ENCODE results near the gene TRAF1. TPM values are rescaled to one million over a fixed set of nuclear protein-coding genes. Genes with fewer than 3 reads are reported as not detected.

Gene TRAF1
- total RNA-seq, 4 donors from 2014 or later, result 3.3 to 14.0 (median 8.8) TPM

DNA sequence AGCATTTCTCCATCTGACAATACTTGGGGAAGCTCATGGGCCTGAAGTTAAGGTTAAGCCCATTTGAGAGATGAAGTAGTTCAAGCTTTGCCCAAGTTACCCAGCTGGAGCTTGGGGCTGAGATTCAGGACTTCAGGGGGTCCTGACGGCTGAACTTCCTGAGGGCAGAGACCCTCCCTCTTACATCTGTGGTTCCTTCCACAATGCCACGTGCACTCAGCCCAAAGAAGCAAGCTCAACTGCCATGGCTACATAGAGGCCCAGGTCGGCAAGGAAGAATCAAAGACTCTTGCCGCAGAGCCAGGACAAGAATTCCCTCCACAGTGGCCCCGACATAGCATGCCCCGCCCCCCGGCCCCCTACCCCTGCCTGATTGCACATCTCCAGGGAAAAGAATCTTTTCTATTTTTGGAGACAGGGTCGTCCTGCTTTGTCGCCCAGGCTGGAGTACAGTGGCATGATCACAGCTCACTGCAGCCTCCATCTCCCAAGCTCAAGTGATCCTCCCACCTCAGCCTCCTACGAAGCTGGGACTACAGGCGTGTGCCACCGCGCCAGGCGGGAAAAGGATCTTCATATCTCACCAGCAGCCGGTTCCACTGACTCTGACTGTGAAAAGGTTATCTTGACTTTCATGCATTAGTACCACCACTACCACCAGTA is 58.8 kb downstream of the TRAF1 start:
- Histone ChIP-seq H3K4me1 (peaks cover 0 to 8% (median 5%) of the 10 kb centered on the region in 4 donors), H3K36me3 (peaks cover 0 to 27% (median 0%) of the 10 kb centered on the region in 3 donors), H3K27me3 (no peaks in the 10 kb centered on the region), H3K9me3 (no peaks in the 10 kb centered on the region), H3K27ac (peak overlapping the region; percentile 76 to 90 (median 88)), H3K4me3 (peak overlapping the region in 2 of 4 donors; percentile 45 to 71)
- TF ChIP-seq, protein P1, sequence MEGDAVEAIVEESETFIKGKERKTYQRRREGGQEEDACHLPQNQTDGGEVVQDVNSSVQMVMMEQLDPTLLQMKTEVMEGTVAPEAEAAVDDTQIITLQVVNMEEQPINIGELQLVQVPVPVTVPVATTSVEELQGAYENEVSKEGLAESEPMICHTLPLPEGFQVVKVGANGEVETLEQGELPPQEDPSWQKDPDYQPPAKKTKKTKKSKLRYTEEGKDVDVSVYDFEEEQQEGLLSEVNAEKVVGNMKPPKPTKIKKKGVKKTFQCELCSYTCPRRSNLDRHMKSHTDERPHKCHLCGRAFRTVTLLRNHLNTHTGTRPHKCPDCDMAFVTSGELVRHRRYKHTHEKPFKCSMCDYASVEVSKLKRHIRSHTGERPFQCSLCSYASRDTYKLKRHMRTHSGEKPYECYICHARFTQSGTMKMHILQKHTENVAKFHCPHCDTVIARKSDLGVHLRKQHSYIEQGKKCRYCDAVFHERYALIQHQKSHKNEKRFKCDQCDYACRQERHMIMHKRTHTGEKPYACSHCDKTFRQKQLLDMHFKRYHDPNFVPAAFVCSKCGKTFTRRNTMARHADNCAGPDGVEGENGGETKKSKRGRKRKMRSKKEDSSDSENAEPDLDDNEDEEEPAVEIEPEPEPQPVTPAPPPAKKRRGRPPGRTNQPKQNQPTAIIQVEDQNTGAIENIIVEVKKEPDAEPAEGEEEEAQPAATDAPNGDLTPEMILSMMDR (IDR thresholded peaks at IDR 0.05), result no peak
- no peak for TF ChIP-seq POLR2A (IDR thresholded peaks at IDR 0.05)
- DNase-seq, result no peak

DNA sequence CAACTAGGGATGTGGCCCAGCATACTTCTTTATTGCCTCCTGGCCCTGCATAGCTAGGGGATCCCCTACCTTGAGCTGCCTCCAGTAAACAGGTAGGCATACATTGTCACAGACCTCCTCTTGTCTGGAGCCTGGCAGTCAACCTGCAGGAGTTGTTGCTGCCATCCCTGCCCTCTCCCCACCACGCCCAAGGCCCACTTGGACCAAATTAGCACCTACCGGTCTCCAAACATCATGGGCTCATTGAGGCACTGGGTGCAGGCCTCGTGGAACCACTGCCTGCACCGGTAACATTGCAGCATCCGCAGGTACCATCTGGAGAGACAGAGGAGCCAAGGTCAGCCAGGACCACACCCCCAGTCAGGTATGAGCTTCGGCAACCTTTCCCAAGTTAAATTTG is 59.9 kb downstream of the TRAF1 start:
- Histone ChIP-seq H3K4me3 (no peak overlapping the region), H3K4me1 (peaks cover 0 to 8% (median 5%) of the 10 kb centered on the region in 4 donors), H3K9me3 (no peaks in the 10 kb centered on the region), H3K36me3 (peaks cover 0 to 37% (median 0%) of the 10 kb centered on the region in 3 donors), H3K27ac (no peak overlapping the region), H3K27me3 (no peaks in the 10 kb centered on the region)
- no peak for DNase-seq
- no peak for TF ChIP-seq POLR2A (IDR thresholded peaks at IDR 0.05)
- TF ChIP-seq, protein P1 (IDR thresholded peaks at IDR 0.05), result no peak

GRCh38 chr9:120865809-120866208 is 60.8 kb downstream of the TRAF1 start:
- Histone ChIP-seq H3K36me3 (peaks cover 0 to 38% (median 0%) of the 10 kb centered on the region in 3 donors), H3K4me1 (peaks cover 0 to 8% (median 5%) of the 10 kb centered on the region in 4 donors), H3K9me3 (no peaks in the 10 kb centered on the region)

DNA sequence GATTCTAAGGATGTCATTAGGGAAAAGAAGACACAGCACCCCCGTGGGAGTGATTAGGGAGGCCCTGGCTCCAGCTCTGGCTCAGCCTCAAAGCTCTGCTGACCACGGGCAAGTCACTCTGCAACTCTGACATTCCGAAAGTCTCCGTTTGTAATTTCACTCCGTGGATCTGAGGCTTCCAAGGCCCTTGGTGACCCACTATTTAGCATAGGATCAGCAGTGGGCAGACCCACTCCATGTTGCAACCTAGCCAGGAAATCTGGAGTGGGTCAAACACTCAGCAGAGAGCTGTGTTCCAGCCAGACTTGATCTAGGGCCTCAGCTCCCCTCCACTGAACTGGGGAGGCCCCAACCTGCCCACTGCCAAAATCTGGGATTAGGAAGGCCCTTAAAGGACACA is 61.4 kb downstream of the TRAF1 start:
- peaks cover 0 to 45% (median 0%) of the 10 kb centered on the region in 3 donors for H3K36me3 ChIP-seq
- peaks cover 0 to 8% (median 5%) of the 10 kb centered on the region in 4 donors for H3K4me1 ChIP-seq
- no peaks in the 10 kb centered on the region for H3K27me3 ChIP-seq
- no peak overlapping the region for H3K4me3 ChIP-seq
- no peak overlapping the region for H3K27ac ChIP-seq
- no peaks in the 10 kb centered on the region for H3K9me3 ChIP-seq
- no peak for DNase-seq
- TF ChIP-seq, protein P1 (IDR thresholded peaks at IDR 0.05), result no peak
- TF ChIP-seq POLR2A (IDR thresholded peaks at IDR 0.05), result no peak

More at GRCh38 chr9:120865809-120866208, 60.8 kb downstream of the TRAF1 start:
- no peak overlapping the region for H3K4me3 ChIP-seq
- H3K27ac ChIP-seq, result no peak overlapping the region
- no peak for TF ChIP-seq POLR2A (IDR thresholded peaks at IDR 0.05)
- TF ChIP-seq, protein P1 (IDR thresholded peaks at IDR 0.05), result no peak
- DNase-seq, result no peak
- no peaks in the 10 kb centered on the region for H3K27me3 ChIP-seq

GRCh38 chr9:120864719-120865118 is 61.9 kb downstream of the TRAF1 start:
- Histone ChIP-seq H3K9me3 (no peaks in the 10 kb centered on the region), H3K36me3 (peaks cover 0 to 49% (median 0%) of the 10 kb centered on the region in 3 donors), H3K27ac (no peak overlapping the region), H3K4me1 (peaks cover 0 to 8% (median 5%) of the 10 kb centered on the region in 4 donors), H3K4me3 (no peak overlapping the region), H3K27me3 (no peaks in the 10 kb centered on the region)
- DNase-seq, result no peak
- TF ChIP-seq POLR2A (IDR thresholded peaks at IDR 0.05), result no peak
- TF ChIP-seq, protein P1 (IDR thresholded peaks at IDR 0.05), result no peak

Measured in Peyer's patch (tissue), 4 donors.